ENCODE results near the gene DRAXIN.

The DRAXIN gene

GRCh38 chr1:11712285-11712684 lies 20.8 kb downstream of the DRAXIN start:
- no peak for DNase-seq

GRCh38 chr1:11713095-11713494 lies 21.6 kb downstream of the DRAXIN start:
- no peak for DNase-seq

- DNase-seq, result no peak
Observed at GRCh38 chr1:11714831-11715575, 23.5 kb downstream of the DRAXIN start.

GRCh38 chr1:11719313-11720032 lies 28.0 kb downstream of the DRAXIN start:
- DNase-seq, result peak; percentile 89

- no peak for DNase-seq
Observed at GRCh38 chr1:11720033-11720376, 28.5 kb downstream of the DRAXIN start.

- no peak for DNase-seq
Observed at GRCh38 chr1:11720525-11720924, 29.0 kb downstream of the DRAXIN start.

- DNase-seq, result no peak
Observed at GRCh38 chr1:11721311-11721710, 29.8 kb downstream of the DRAXIN start.

GRCh38 chr1:11722538-11722937 lies 31.0 kb downstream of the DRAXIN start:
- no peak for DNase-seq

- no peak for DNase-seq
Observed at GRCh38 chr1:11725616-11726015, 34.1 kb downstream of the DRAXIN start.

GRCh38 chr1:11727119-11727518 lies 35.6 kb downstream of the DRAXIN start:
- DNase-seq, result no peak

- no peak for DNase-seq
Observed at GRCh38 chr1:11728126-11728806, 36.8 kb downstream of the DRAXIN start.

- no peak for DNase-seq
Observed at GRCh38 chr1:11729155-11729497, 37.6 kb downstream of the DRAXIN start.

GRCh38 chr1:11729498-11730428 lies 38.3 kb downstream of the DRAXIN start:
- DNase-seq, result no peak

- DNase-seq, result no peak
Observed at GRCh38 chr1:11730429-11730891, 39.0 kb downstream of the DRAXIN start.

GRCh38 chr1:11731691-11732283 lies 40.3 kb downstream of the DRAXIN start:
- DNase-seq, result no peak

- no peak for DNase-seq
Observed at GRCh38 chr1:11733306-11733705, 41.8 kb downstream of the DRAXIN start.

GRCh38 chr1:11735531-11735853 lies 44.0 kb downstream of the DRAXIN start:
- DNase-seq, result no peak

- DNase-seq, result peak; percentile 84
Observed at GRCh38 chr1:11735854-11736745, 44.6 kb downstream of the DRAXIN start, which contains the start of gene AGTRAP. Gene AGTRAP, plus strand, starts transcription at chr1:11736136. Its CDS starts 73 bp downstream, at chr1:11736209.

GRCh38 chr1:11736746-11737639 lies 45.5 kb downstream of the DRAXIN start:
- DNase-seq, result peak; percentile 43

GRCh38 chr1:11738096-11738495 lies 46.6 kb downstream of the DRAXIN start:
- DNase-seq, result no peak

All from activated CD4-positive, alpha-beta T cell treated with anti-CD3 and anti-CD28 coated beads, Interleukin-2, amount 50 U/mL, for 1 hour (primary cell).